Thymus (tissue), 11 donors: Measurements from ENCODE around the gene RNF150. TPM values are rescaled to one million over a fixed set of nuclear protein-coding genes. Genes with fewer than 3 reads are reported as not detected.
A peak's percentile ranks its signal among the peaks of the same experiment; 100 is the strongest.

Experiments
- DNase-seq, 9 donors: peaks; one replicate each; pipeline ENCODE4 v3.0.0-alpha.2; 2013; ENCODE audit warnings: low spot score in 9 of 9, low read depth in 6 of 9, missing footprints in 1 of 9
- H3K27ac ChIP-seq, 2 donors: one replicate each; pipeline ENCODE4 v1.5.1; 2013; ENCODE audit warnings: control low read depth in 1 of 2, low read depth in 1 of 2, low read length in 1 of 2, mild to moderate bottlenecking in 1 of 2, moderate library complexity in 1 of 2
- H3K27me3 ChIP-seq, 2 donors: one replicate each; pipeline ENCODE4 v1.5.1; 2013; ENCODE audit warnings: low read length in 1 of 2; ENCODE audit not compliant: control insufficient read depth in 2 of 2, insufficient read depth in 1 of 2
- H3K36me3 ChIP-seq, 2 donors: one replicate each; pipeline ENCODE4 v1.5.1; 2013; ENCODE audit warnings: low read length in 1 of 2, mild to moderate bottlenecking in 1 of 2, moderate library complexity in 1 of 2; ENCODE audit not compliant: control insufficient read depth in 2 of 2, insufficient read depth in 2 of 2
- H3K4me1 ChIP-seq, 2 donors: one replicate each; pipeline ENCODE4 v1.5.1; 2013; ENCODE audit warnings: low read length in 2 of 2; ENCODE audit not compliant: control insufficient read depth in 2 of 2, insufficient read depth in 2 of 2
- H3K4me3 ChIP-seq, 2 donors: one replicate each; pipeline ENCODE4 v1.5.1; 2013; ENCODE audit warnings: low read length in 2 of 2, control low read depth in 1 of 2, mild to moderate bottlenecking in 1 of 2
- H3K9me3 ChIP-seq, 2 donors: one replicate each; pipeline ENCODE4 v1.5.1; 2013; ENCODE audit warnings: low read length in 1 of 2, mild to moderate bottlenecking in 1 of 2; ENCODE audit not compliant: control insufficient read depth in 2 of 2, insufficient read depth in 1 of 2
- WGBS: extraction: QIAGEN DNeasy Blood & Tissue Kit; methylation state at CpG from one replicate; pipeline ENCODE4 v1.1.7; 2013; 5-methylcytosine and 5-hydroxymethylcytosine counted together
- polyA plus RNA-seq: library from polyadenylated mRNA; stranded (reverse); fragments of 200-250 nt; gene quantifications from one replicate; pipeline ENCODE4 v1.2.3, GENCODE V29; 2013
- total RNA-seq: library from RNA; stranded (reverse); fragments of 120-200 nt; gene quantifications from one replicate; pipeline ENCODE4 v1.2.4, GENCODE V29; 2013
- donor health status: healthy.

RNF150 gene
- total and polyA plus RNA-seq, 2 donors = 1.4 to 2.9 TPM

GRCh38 chr4:140884431-140885058 is 248.7 kb downstream of the RNF150 start:
- Histone ChIP-seq H3K4me3 (no peak overlapping the region), H3K4me1 (no peaks in the 10 kb centered on the region), H3K36me3 (no peaks in the 10 kb centered on the region), H3K27ac (no peak overlapping the region), H3K27me3 (no peaks in the 10 kb centered on the region), H3K9me3 (no peaks in the 10 kb centered on the region)
- DNase-seq = peak; percentile 19 to 78 (median 45)
- WGBS = 72% methylated on average over 4 of the region's 4 CpGs

GRCh38 chr4:140877781-140878180 is 255.5 kb downstream of the RNF150 start:
- no peaks in the 10 kb centered on the region for H3K27me3 ChIP-seq
- H3K4me1 ChIP-seq = no peaks in the 10 kb centered on the region
- no peaks in the 10 kb centered on the region for H3K36me3 ChIP-seq
- no peak overlapping the region for H3K4me3 ChIP-seq
- H3K27ac ChIP-seq = no peak overlapping the region
- H3K9me3 ChIP-seq = no peaks in the 10 kb centered on the region
- DNase-seq = no peak

GRCh38 chr4:140876615-140877364 is 256.5 kb downstream of the RNF150 start:
- 96% methylated on average over 3 of the region's 3 CpGs for WGBS
- Histone ChIP-seq H3K4me1 (no peaks in the 10 kb centered on the region), H3K27ac (no peak overlapping the region), H3K4me3 (no peak overlapping the region), H3K36me3 (no peaks in the 10 kb centered on the region), H3K9me3 (no peaks in the 10 kb centered on the region), H3K27me3 (no peaks in the 10 kb centered on the region)
- no peak for DNase-seq

GRCh38 chr4:140875746-140876452 is 257.4 kb downstream of the RNF150 start:
- WGBS = 93% methylated on average over 1 of the region's 1 CpG

GRCh38 chr4:140874056-140874455 is 259.2 kb downstream of the RNF150 start:
- H3K36me3 ChIP-seq = no peaks in the 10 kb centered on the region
- no peak for DNase-seq
- H3K9me3 ChIP-seq = no peaks in the 10 kb centered on the region
- H3K4me1 ChIP-seq = peaks cover 0 to 4% of the 10 kb centered on the region in 2 donors
- no peak overlapping the region for H3K4me3 ChIP-seq
- 69% methylated on average over 1 of the region's 1 CpG for WGBS
- no peak overlapping the region for H3K27ac ChIP-seq
- no peaks in the 10 kb centered on the region for H3K27me3 ChIP-seq

More at GRCh38 chr4:140875746-140876452, 257.4 kb downstream of the RNF150 start:
- no peak for DNase-seq
- Histone ChIP-seq H3K27me3 (no peaks in the 10 kb centered on the region), H3K36me3 (no peaks in the 10 kb centered on the region), H3K4me1 (no peaks in the 10 kb centered on the region), H3K4me3 (no peak overlapping the region), H3K9me3 (no peaks in the 10 kb centered on the region), H3K27ac (no peak overlapping the region)

GRCh38 chr4:140871368-140871767 is 261.9 kb downstream of the RNF150 start:
- Histone ChIP-seq H3K4me3 (no peak overlapping the region), H3K4me1 (peaks cover 0 to 4% of the 10 kb centered on the region in 2 donors), H3K9me3 (no peaks in the 10 kb centered on the region), H3K36me3 (no peaks in the 10 kb centered on the region), H3K27me3 (no peaks in the 10 kb centered on the region), H3K27ac (no peak overlapping the region)
- 97% methylated on average over 1 of the region's 1 CpG for WGBS
- DNase-seq = no peak

GRCh38 chr4:140870427-140870826 is 262.8 kb downstream of the RNF150 start:
- Histone ChIP-seq H3K27ac (no peak overlapping the region), H3K27me3 (no peaks in the 10 kb centered on the region), H3K4me1 (peaks cover 0 to 4% of the 10 kb centered on the region in 2 donors), H3K36me3 (no peaks in the 10 kb centered on the region), H3K4me3 (no peak overlapping the region), H3K9me3 (no peaks in the 10 kb centered on the region)
- peak in 3 of 9 donors; percentile 4 to 46 (median 14) for DNase-seq
- 78% methylated on average over 5 of the region's 5 CpGs for whole genome bisulfite sequencing

- H3K9me3 ChIP-seq = no peaks in the 10 kb centered on the region
- DNase-seq = no peak
- H3K36me3 ChIP-seq = no peaks in the 10 kb centered on the region
- no peaks in the 10 kb centered on the region for H3K27me3 ChIP-seq
- H3K4me3 ChIP-seq = no peak overlapping the region
- peaks cover 0 to 4% of the 10 kb centered on the region in 2 donors for H3K4me1 ChIP-seq
- no peak overlapping the region for H3K27ac ChIP-seq
- 97% methylated on average over 1 of the region's 1 CpG for WGBS
Measured at GRCh38 chr4:140869446-140869845, 263.8 kb downstream of the RNF150 start.

GRCh38 chr4:140867356-140867755 is 265.9 kb downstream of the RNF150 start:
- Histone ChIP-seq H3K27ac (no peak overlapping the region), H3K4me1 (peaks cover 0 to 4% of the 10 kb centered on the region in 2 donors), H3K9me3 (no peaks in the 10 kb centered on the region), H3K27me3 (no peaks in the 10 kb centered on the region), H3K36me3 (no peaks in the 10 kb centered on the region), H3K4me3 (no peak overlapping the region)
- WGBS = 98% methylated on average over 3 of the region's 3 CpGs
- no peak for DNase-seq
